Activated CD4-positive, alpha-beta T cell treated with anti-CD3 and anti-CD28 coated beads, Interleukin-2, Interleukin-6, amounts not matched to agents 100 ng/mL and 50 ng/mL, durations not matched to agents 16 hours and 8 hours (primary cell): ENCODE data around the gene COA1.
A peak's percentile ranks its signal among the peaks of the same experiment; 100 is the strongest.
"Not testable (repeated sequence)": the region's sequence is repeated elsewhere in the genome, so short reads cannot be mapped to it uniquely, and the experiment has no call there.

Source experiments
- DNase-seq: peaks from one replicate; pipeline ENCODE4 v3.0.0-alpha.2; 2020

The COA1 gene

GRCh38 chr7:43729214-43729923, at the start of gene COA1:
TSS of gene COA1 (minus strand) at chr7:43729523. CDS start at chr7:43648614, 80,909 bp downstream.
- DNase-seq, result peak; percentile 88

GRCh38 chr7:43778293-43779044, 49.1 kb upstream of the COA1 start:
- DNase-seq, result not testable (repeated sequence)

- DNase-seq, result not testable (repeated sequence)
Measured at GRCh38 chr7:43775255-43775654, 45.9 kb upstream of the COA1 start.

- not testable (repeated sequence) for DNase-seq
Measured at GRCh38 chr7:43773268-43773667, 43.9 kb upstream of the COA1 start.

GRCh38 chr7:43771573-43771972, 42.2 kb upstream of the COA1 start:
- no peak for DNase-seq

GRCh38 chr7:43771128-43771527, 41.8 kb upstream of the COA1 start:
- no peak for DNase-seq

GRCh38 chr7:43769791-43770465, 40.6 kb upstream of the COA1 start:
- DNase-seq, result no peak

- no peak for DNase-seq
Measured at GRCh38 chr7:43769281-43769680, 40.0 kb upstream of the COA1 start.

- DNase-seq, result no peak
Measured at GRCh38 chr7:43768887-43769272, 39.6 kb upstream of the COA1 start.

- DNase-seq, result no peak
Measured at GRCh38 chr7:43768201-43768886, 39.0 kb upstream of the COA1 start.

- DNase-seq, result no peak
Measured at GRCh38 chr7:43767311-43767710, 38.0 kb upstream of the COA1 start.

- no peak for DNase-seq
Measured at GRCh38 chr7:43766564-43766963, 37.2 kb upstream of the COA1 start.

GRCh38 chr7:43764807-43765491, 35.6 kb upstream of the COA1 start:
- no peak for DNase-seq

- peak; percentile 29 for DNase-seq
Measured at GRCh38 chr7:43764039-43764761, 34.9 kb upstream of the COA1 start.

- DNase-seq, result no peak
Measured at GRCh38 chr7:43763183-43763582, 33.9 kb upstream of the COA1 start.

GRCh38 chr7:43761938-43762692, 32.8 kb upstream of the COA1 start:
- no peak for DNase-seq

GRCh38 chr7:43761382-43761781, 32.1 kb upstream of the COA1 start:
- no peak for DNase-seq

- no peak for DNase-seq
Measured at GRCh38 chr7:43760861-43761260, 31.5 kb upstream of the COA1 start.

- DNase-seq, result peak; percentile 52
Measured at GRCh38 chr7:43758822-43759683, 29.7 kb upstream of the COA1 start.
